HCT116 (cell line): ENCODE results near the gene CTSH.

ENCODE experiments used
- ATF3 ChIP-seq: IDR thresholded peaks from 2 replicates; pipeline ENCODE4 v1.6.1; 2012
- CBX3 ChIP-seq: IDR thresholded peaks from 2 replicates; pipeline ENCODE4 v1.6.1; 2012; ENCODE audit warnings: low read depth
- CTCF ChIP-seq, 3 experiments: fragments of 200-600 bp in 1 of 3; sonication (generic) in 1 of 3; IDR thresholded peaks in 2 of 3; conservative IDR thresholded peaks in 1 of 3; 2 replicates each; pipeline ENCODE4 v1.5.1; 2012 to 2017; ENCODE audit warnings: low read depth in 2 of 3, low read length in 2 of 3, antibody characterized with exemption in 1 of 3, borderline replicate concordance in 1 of 3, control low read depth in 1 of 3, mild to moderate bottlenecking in 1 of 3, mixed read lengths in 1 of 3, mixed run types in 1 of 3, moderate library complexity in 1 of 3; ENCODE audit not compliant: insufficient read depth in 1 of 3
- EGR1 ChIP-seq: IDR thresholded peaks from 2 replicates; pipeline ENCODE4 v1.6.1; 2012; ENCODE audit warnings: low read depth
- POLR2A ChIP-seq: IDR thresholded peaks from 2 replicates; pipeline ENCODE4 v1.7.0; 2011; ENCODE audit warnings: borderline replicate concordance; ENCODE audit not compliant: insufficient read depth, insufficient read length; ENCODE audit errors: extremely low read depth
- POLR2AphosphoS5 ChIP-seq: IDR thresholded peaks from 2 replicates; pipeline ENCODE4 v1.6.1; 2011; ENCODE audit warnings: mild to moderate bottlenecking, low read depth, low read length, moderate library complexity
- SIN3A ChIP-seq: IDR thresholded peaks from 2 replicates; pipeline ENCODE4 v1.6.1; 2012; ENCODE audit warnings: low read depth
- SP1 ChIP-seq: IDR thresholded peaks from 2 replicates; pipeline ENCODE4 v1.6.1; 2012; ENCODE audit warnings: low read depth
- YY1 ChIP-seq: IDR thresholded peaks from 2 replicates; pipeline ENCODE4 v1.6.1; 2011; ENCODE audit warnings: low read length, low read depth, moderate library complexity, mild to moderate bottlenecking; ENCODE audit not compliant: insufficient replicate concordance; ENCODE audit errors: extremely low read depth
- ZFX ChIP-seq: fragments of 450-650 bp; IDR thresholded peaks from 2 replicates; pipeline ENCODE4 v1.6.1; 2017

- TF ChIP-seq ATF3 (no peak), POLR2A (no peak), SIN3A (no peak), CTCF (IDR thresholded peaks at IDR 0.05 in 2 of 3, conservative IDR thresholded peaks at IDR 0.05 in 1 of 3; ENCODE audit: borderline replicate concordance in 1 of 3, insufficient read depth in 1 of 3, low read depth in 2 of 3, low read length in 2 of 3) (no peak), POLR2AphosphoS5 (no peak), ZFX (no peak), SP1 (no peak), YY1 (no peak), CBX3 (no peak), EGR1 (no peak)
Observed at GRCh38 chr15:78983146-78983918, 38.5 kb upstream of the CTSH start.
